PC-3 (cell line): ENCODE data around the gene ZC2HC1B.

Experiments used
- CTCF ChIP-seq: fragments of 300-600 bp; sonication (generic); conservative IDR thresholded peaks from 2 replicates; pipeline ENCODE4 v1.5.1; 2017; ENCODE audit warnings: antibody characterized with exemption, low read depth, mild to moderate bottlenecking, low read length
- EZH2 ChIP-seq: fragments of 300-600 bp; sonication (generic); IDR thresholded peaks from one replicate; pipeline ENCODE4 v1.6.1; 2017; ENCODE audit warnings: antibody characterized with exemption, mild to moderate bottlenecking, low read length; ENCODE audit not compliant: unreplicated experiment

- TF ChIP-seq CTCF (no peak), EZH2 (no peak)
These were observed 120.4 kb downstream of the ZC2HC1B start for GRCh38 chr6:143984666-143985065.
